ENCODE results near the gene FLT3. TPM values are rescaled to one million over a fixed set of nuclear protein-coding genes. Genes with fewer than 3 reads are reported as not detected.

The FLT3 gene
- total RNA-seq, 2 experiments from 2014 or later, result 0.39 to 0.55 TPM

- no peaks in the 10 kb centered on the region for H3K9me3 Mint-ChIP-seq
- H3K27me3 Mint-ChIP-seq, result peaks cover 5% of the 10 kb centered on the region
- no peak overlapping the region for H3K27ac ChIP-seq (ENCODE audit: low read depth in 1 of 2, low read length in 2 of 2)
- H3K4me3 Mint-ChIP-seq, result no peak overlapping the region
- H3K36me3 ChIP-seq (ENCODE audit: insufficient read depth, low read length), result no peaks in the 10 kb centered on the region
- H3K36me3 Mint-ChIP-seq (ENCODE audit: low read depth), result no peaks in the 10 kb centered on the region
- no peak overlapping the region for H3K4me3 ChIP-seq (ENCODE audit: low read length)
- ATAC-seq (ENCODE audit: poor library complexity) (no peak), DNase-seq (no peak)
- H3K27ac Mint-ChIP-seq, result no peak overlapping the region
- H3K27me3 ChIP-seq (ENCODE audit: control insufficient read depth in 1 of 2, insufficient read depth in 2 of 2, low read length in 2 of 2), result no peaks in the 10 kb centered on the region
- intact Hi-C loops (cut with DNase I, micrococcal nuclease), result no loop called here
- ChIA-PET POLR2A (no interaction called here), CTCF (no interaction called here)
- TF ChIP-seq CTCF (IDR thresholded peaks at IDR 0.05), result no peak
- H3K4me1 ChIP-seq (ENCODE audit: insufficient read depth, low read length), result no peaks in the 10 kb centered on the region
- no peaks in the 10 kb centered on the region for H3K9me3 ChIP-seq (ENCODE audit: control insufficient read depth in 1 of 2, insufficient read depth in 1 of 2, low read length in 2 of 2)
- H3K4me1 Mint-ChIP-seq (ENCODE audit: low read depth), result peaks cover 14% of the 10 kb centered on the region
Observed at GRCh38 chr13:28046981-28047380, 53.4 kb downstream of the FLT3 start.

- Histone ChIP-seq H3K27me3 (ENCODE audit: control insufficient read depth in 1 of 2, insufficient read depth in 2 of 2, low read length in 2 of 2) (no peaks in the 10 kb centered on the region), H3K36me3 (ENCODE audit: insufficient read depth, low read length) (no peaks in the 10 kb centered on the region), H3K9me3 (ENCODE audit: control insufficient read depth in 1 of 2, insufficient read depth in 1 of 2, low read length in 2 of 2) (no peaks in the 10 kb centered on the region), H3K27ac (ENCODE audit: low read depth in 1 of 2, low read length in 2 of 2) (no peak overlapping the region), H3K4me3 (ENCODE audit: low read length) (no peak overlapping the region), H3K4me1 (ENCODE audit: insufficient read depth, low read length) (no peaks in the 10 kb centered on the region)
- peaks cover 14% of the 10 kb centered on the region for H3K27me3 Mint-ChIP-seq
- H3K4me3 Mint-ChIP-seq, result no peak overlapping the region
- POLR2A ChIA-PET, result no interaction called here
- H3K9me3 Mint-ChIP-seq, result no peaks in the 10 kb centered on the region
- H3K4me1 Mint-ChIP-seq (ENCODE audit: low read depth), result peaks cover 14% of the 10 kb centered on the region
- intact Hi-C loops (cut with DNase I, micrococcal nuclease), result no loop called here
- ATAC-seq (ENCODE audit: poor library complexity), result no peak
- CTCF ChIA-PET, result no interaction called here
- H3K27ac Mint-ChIP-seq, result no peak overlapping the region
- no peak for DNase-seq
- TF ChIP-seq CTCF (IDR thresholded peaks at IDR 0.05), result no peak
- H3K36me3 Mint-ChIP-seq (ENCODE audit: low read depth), result no peaks in the 10 kb centered on the region
Observed at GRCh38 chr13:28045861-28046260, 54.5 kb downstream of the FLT3 start.

- Histone ChIP-seq H3K27me3 (ENCODE audit: control insufficient read depth in 1 of 2, insufficient read depth in 2 of 2, low read length in 2 of 2) (no peaks in the 10 kb centered on the region), H3K27ac (ENCODE audit: low read depth in 1 of 2, low read length in 2 of 2) (no peak overlapping the region), H3K9me3 (ENCODE audit: control insufficient read depth in 1 of 2, insufficient read depth in 1 of 2, low read length in 2 of 2) (no peaks in the 10 kb centered on the region), H3K4me3 (ENCODE audit: low read length) (no peak overlapping the region), H3K36me3 (ENCODE audit: insufficient read depth, low read length) (no peaks in the 10 kb centered on the region), H3K4me1 (ENCODE audit: insufficient read depth, low read length) (no peaks in the 10 kb centered on the region)
- Mint-ChIP-seq H3K4me3 (no peak overlapping the region), H3K36me3 (ENCODE audit: low read depth) (no peaks in the 10 kb centered on the region), H3K4me1 (ENCODE audit: low read depth) (peaks cover 14% of the 10 kb centered on the region), H3K9me3 (no peaks in the 10 kb centered on the region), H3K27me3 (peaks cover 12% of the 10 kb centered on the region), H3K27ac (no peak overlapping the region)
- intact Hi-C loops (cut with DNase I, micrococcal nuclease), result no loop called here
- ChIA-PET POLR2A (no interaction called here), CTCF (no interaction called here)
- ATAC-seq (ENCODE audit: poor library complexity) (no peak), DNase-seq (no peak)
- no peak for TF ChIP-seq CTCF (IDR thresholded peaks at IDR 0.05)
Observed at GRCh38 chr13:28044608-28045007, 55.8 kb downstream of the FLT3 start.

Data from CD4-positive, alpha-beta T cell (primary cell).